ENCODE data around the gene TAMALIN. TPM values are rescaled to one million over a fixed set of nuclear protein-coding genes. Genes with fewer than 3 reads are reported as not detected.

Gene TAMALIN
- total RNA-seq (100 to 1,000 TPM in 2 of 5 experiments, 10 to 100 TPM in 2, 1 to 10 TPM in 1; 5.6 to 501 (median 33.7) TPM), polyA plus RNA-seq (1 to 10 TPM; 1.1 to 1.3 TPM), total RNA-seq (300 reads per million, percentile 96 among the genes with 10 or more reads in this experiment)

- H3K4me1 ChIP-seq (ENCODE audit: control insufficient read depth in 2 of 2, insufficient read depth in 2 of 2, low read length in 2 of 2) = peaks cover 0 to 11% of the 10 kb centered on the region in 2 donors
- Mint-ChIP-seq H3K4me1 (peaks cover 6 to 28% (median 20%) of the 10 kb centered on the region in 7 donors), H3K27me3 (peaks cover 0 to 45% (median 0%) of the 10 kb centered on the region in 5 donors), H3K36me3 (peaks cover 0 to 21% (median 7%) of the 10 kb centered on the region in 5 donors), H3K27ac (peak within 1 kb of the TSS; percentile 77 to 98 (median 94)), H3K4me3 (peak within 1 kb of the TSS; percentile 86 to 96 (median 91)), H3K9me3 (no peaks in the 10 kb centered on the region)
- no peaks in the 10 kb centered on the region for H3K27me3 ChIP-seq (ENCODE audit: control insufficient read depth in 2 of 2, insufficient read depth in 2 of 2, low read length in 2 of 2)
- H3K4me3 ChIP-seq (ENCODE audit: low read length) = peak within 1 kb of the TSS; percentile 82
- peak; percentile 81 for ATAC-seq
- CTCF ChIA-PET = interaction anchor here (0.8 to 13.0 kb wide), 3 partner anchors 13 to 79 kb away, joined by 3 to 316 read pairs (median 4); no protein-coding TSS in a partner anchor
- peaks cover 0 to 22% (median 0%) of the 10 kb centered on the region in 3 experiments for H3K36me3 ChIP-seq (ENCODE audit: control insufficient read depth in 2 of 3, insufficient read depth in 3 of 3, low read length in 3 of 3)
- H3K9me3 ChIP-seq (ENCODE audit: control insufficient read depth in 2 of 3, low read length in 3 of 3) = peaks cover 0 to 3% (median 0%) of the 10 kb centered on the region in 3 experiments
- POLR2A ChIA-PET = interaction anchor here (0.7 to 10.3 kb wide), 8 partner anchors 15 to 92 kb away, joined by 3 to 162 read pairs (median 4); partner anchors contain the start of genes ATG101 and NR4A1
- H3K27ac ChIP-seq (ENCODE audit: low read depth, low read length) = peak within 1 kb of the TSS; percentile 92
- DNase-seq = peak; percentile 80 to 87 (median 83)
- intact Hi-C loops (cut with micrococcal nuclease) = loop anchor here (1.0 to 2.0 kb wide), 6 partner anchors 13 to 120 kb away; partner anchors contain the start of genes NR4A1 (in 2 of the 2) and ACVR1B (in 1 of the 2)
These were observed at the start of gene TAMALIN for GRCh38 chr12:52006726-52007157. Gene TAMALIN, plus strand, starts transcription at chr12:52006946. Its CDS starts 74 bp downstream, at chr12:52007020.

- Histone ChIP-seq H3K27me3 (ENCODE audit: control insufficient read depth in 2 of 2, insufficient read depth in 2 of 2, low read length in 2 of 2) (no peaks in the 10 kb centered on the region), H3K9me3 (ENCODE audit: control insufficient read depth in 2 of 3, low read length in 3 of 3) (no peaks in the 10 kb centered on the region), H3K4me3 (ENCODE audit: low read length) (no peak overlapping the region), H3K36me3 (ENCODE audit: control insufficient read depth in 2 of 3, insufficient read depth in 3 of 3, low read length in 3 of 3) (no peaks in the 10 kb centered on the region), H3K4me1 (ENCODE audit: control insufficient read depth in 2 of 2, insufficient read depth in 2 of 2, low read length in 2 of 2) (peaks cover 0 to 20% of the 10 kb centered on the region in 2 donors), H3K27ac (ENCODE audit: low read depth, low read length) (no peak overlapping the region)
- intact Hi-C loops (cut with micrococcal nuclease) = loop anchor here in 1 of 2 donors (10.0 kb wide), 1 partner anchor 134 kb away; no protein-coding TSS in a partner anchor
- Mint-ChIP-seq H3K4me1 (peaks cover 12 to 80% (median 75%) of the 10 kb centered on the region in 7 donors), H3K9me3 (no peaks in the 10 kb centered on the region), H3K27me3 (peaks cover 0 to 17% (median 0%) of the 10 kb centered on the region in 5 donors), H3K4me3 (no peak overlapping the region), H3K27ac (no peak overlapping the region), H3K36me3 (peaks cover 0 to 5% (median 0%) of the 10 kb centered on the region in 5 donors)
- DNase-seq (no peak), ATAC-seq (no peak)
- ChIA-PET POLR2A (no interaction called here), CTCF (no interaction called here)
These were observed 48.2 kb upstream of the TAMALIN start for GRCh38 chr12:51958542-51958941.

GRCh38 chr12:51959211-51959610, 47.5 kb upstream of the TAMALIN start:
- no peaks in the 10 kb centered on the region for H3K9me3 ChIP-seq (ENCODE audit: control insufficient read depth in 2 of 3, low read length in 3 of 3)
- peak overlapping the region in 6 of 9 donors; percentile 44 to 75 (median 70) for H3K27ac Mint-ChIP-seq
- H3K36me3 Mint-ChIP-seq = peaks cover 0 to 5% (median under 1%) of the 10 kb centered on the region in 5 donors
- DNase-seq = no peak
- H3K27me3 Mint-ChIP-seq = peaks cover 0 to 12% (median 0%) of the 10 kb centered on the region in 5 donors
- peak overlapping the region in 1 of 10 donors; percentile 1 for H3K4me3 Mint-ChIP-seq
- peaks cover 6 to 73% (median 68%) of the 10 kb centered on the region in 7 donors for H3K4me1 Mint-ChIP-seq
- H3K9me3 Mint-ChIP-seq = no peaks in the 10 kb centered on the region
- POLR2A ChIA-PET = no interaction called here
- intact Hi-C loops (cut with micrococcal nuclease) = loop anchor here in 1 of 2 donors (10.0 kb wide), 1 partner anchor 134 kb away; no protein-coding TSS in a partner anchor
- H3K27me3 ChIP-seq (ENCODE audit: control insufficient read depth in 2 of 2, insufficient read depth in 2 of 2, low read length in 2 of 2) = no peaks in the 10 kb centered on the region
- H3K4me3 ChIP-seq (ENCODE audit: low read length) = no peak overlapping the region
- no peaks in the 10 kb centered on the region for H3K36me3 ChIP-seq (ENCODE audit: control insufficient read depth in 2 of 3, insufficient read depth in 3 of 3, low read length in 3 of 3)
- CTCF ChIA-PET = interaction anchor here (0.5 kb wide), 1 partner anchor 146 kb away, joined by 4 read pairs; no protein-coding TSS in a partner anchor
- no peak overlapping the region for H3K27ac ChIP-seq (ENCODE audit: low read depth, low read length)
- peaks cover 0 to 16% of the 10 kb centered on the region in 2 donors for H3K4me1 ChIP-seq (ENCODE audit: control insufficient read depth in 2 of 2, insufficient read depth in 2 of 2, low read length in 2 of 2)
- no peak for ATAC-seq

GRCh38 chr12:51959921-51960320, 46.8 kb upstream of the TAMALIN start:
- ChIA-PET CTCF (no interaction called here), POLR2A (no interaction called here)
- ATAC-seq (no peak), DNase-seq (no peak)
- Mint-ChIP-seq H3K36me3 (peaks cover 4 to 5% (median 5%) of the 10 kb centered on the region in 5 donors), H3K27ac (peak overlapping the region in 6 of 9 donors; percentile 32 to 74 (median 60)), H3K27me3 (peaks cover 0 to 8% (median 0%) of the 10 kb centered on the region in 5 donors), H3K4me3 (no peak overlapping the region), H3K9me3 (no peaks in the 10 kb centered on the region), H3K4me1 (peaks cover 5 to 73% (median 61%) of the 10 kb centered on the region in 7 donors)
- H3K27me3 ChIP-seq (ENCODE audit: control insufficient read depth in 2 of 2, insufficient read depth in 2 of 2, low read length in 2 of 2) = no peaks in the 10 kb centered on the region
- H3K9me3 ChIP-seq (ENCODE audit: control insufficient read depth in 2 of 3, low read length in 3 of 3) = no peaks in the 10 kb centered on the region
- no peaks in the 10 kb centered on the region for H3K36me3 ChIP-seq (ENCODE audit: control insufficient read depth in 2 of 3, insufficient read depth in 3 of 3, low read length in 3 of 3)
- intact Hi-C loops (cut with micrococcal nuclease) = loop anchor here in 1 of 2 donors (10.0 kb wide), 1 partner anchor 135 kb away; no protein-coding TSS in a partner anchor
- H3K4me3 ChIP-seq (ENCODE audit: low read length) = no peak overlapping the region
- H3K27ac ChIP-seq (ENCODE audit: low read depth, low read length) = no peak overlapping the region
- peaks cover 0 to 16% of the 10 kb centered on the region in 2 donors for H3K4me1 ChIP-seq (ENCODE audit: control insufficient read depth in 2 of 2, insufficient read depth in 2 of 2, low read length in 2 of 2)

GRCh38 chr12:51960488-51960887, 46.3 kb upstream of the TAMALIN start:
- peak overlapping the region in 3 of 10 donors; percentile 8 to 28 (median 20) for H3K4me3 Mint-ChIP-seq
- Histone ChIP-seq H3K36me3 (ENCODE audit: control insufficient read depth in 2 of 3, insufficient read depth in 3 of 3, low read length in 3 of 3) (no peaks in the 10 kb centered on the region), H3K27me3 (ENCODE audit: control insufficient read depth in 2 of 2, insufficient read depth in 2 of 2, low read length in 2 of 2) (no peaks in the 10 kb centered on the region), H3K9me3 (ENCODE audit: control insufficient read depth in 2 of 3, low read length in 3 of 3) (no peaks in the 10 kb centered on the region), H3K27ac (ENCODE audit: low read depth, low read length) (no peak overlapping the region), H3K4me3 (ENCODE audit: low read length) (no peak overlapping the region), H3K4me1 (ENCODE audit: control insufficient read depth in 2 of 2, insufficient read depth in 2 of 2, low read length in 2 of 2) (peaks cover 0 to 16% of the 10 kb centered on the region in 2 donors)
- H3K4me1 Mint-ChIP-seq = peaks cover 5 to 71% (median 57%) of the 10 kb centered on the region in 7 donors
- ATAC-seq (no peak), DNase-seq (no peak)
- no peaks in the 10 kb centered on the region for H3K9me3 Mint-ChIP-seq
- peaks cover 4 to 7% (median 5%) of the 10 kb centered on the region in 5 donors for H3K36me3 Mint-ChIP-seq
- peaks cover 0 to 9% (median 0%) of the 10 kb centered on the region in 5 donors for H3K27me3 Mint-ChIP-seq
- POLR2A ChIA-PET = no interaction called here
- intact Hi-C loops (cut with micrococcal nuclease) = no loop called here
- CTCF ChIA-PET = interaction anchor here (0.6 to 2.4 kb wide), 2 partner anchors 11 to 14 kb away, joined by 3 to 21 read pairs; no protein-coding TSS in a partner anchor
- peak overlapping the region in 5 of 9 donors; percentile 2 to 40 (median 6) for H3K27ac Mint-ChIP-seq

- Mint-ChIP-seq H3K27ac (peak overlapping the region in 7 of 9 donors; percentile 2 to 82 (median 16)), H3K4me3 (peak overlapping the region in 3 of 10 donors; percentile 8 to 28 (median 20)), H3K27me3 (peaks cover 0 to 9% (median 0%) of the 10 kb centered on the region in 5 donors), H3K4me1 (peaks cover 5 to 71% (median 57%) of the 10 kb centered on the region in 7 donors), H3K9me3 (no peaks in the 10 kb centered on the region), H3K36me3 (peaks cover 4 to 9% (median 5%) of the 10 kb centered on the region in 5 donors)
- ChIA-PET POLR2A (no interaction called here), CTCF (interaction anchor here (0.6 to 2.4 kb wide), 2 partner anchors 10 to 14 kb away, joined by 3 to 21 read pairs; no protein-coding TSS in a partner anchor)
- DNase-seq (no peak), ATAC-seq (no peak)
- Histone ChIP-seq H3K36me3 (ENCODE audit: control insufficient read depth in 2 of 3, insufficient read depth in 3 of 3, low read length in 3 of 3) (no peaks in the 10 kb centered on the region), H3K9me3 (ENCODE audit: control insufficient read depth in 2 of 3, low read length in 3 of 3) (no peaks in the 10 kb centered on the region), H3K4me3 (ENCODE audit: low read length) (no peak overlapping the region), H3K27ac (ENCODE audit: low read depth, low read length) (no peak overlapping the region), H3K27me3 (ENCODE audit: control insufficient read depth in 2 of 2, insufficient read depth in 2 of 2, low read length in 2 of 2) (no peaks in the 10 kb centered on the region), H3K4me1 (ENCODE audit: control insufficient read depth in 2 of 2, insufficient read depth in 2 of 2, low read length in 2 of 2) (peaks cover 0 to 16% of the 10 kb centered on the region in 2 donors)
- intact Hi-C loops (cut with micrococcal nuclease) = no loop called here
These were observed 45.9 kb upstream of the TAMALIN start for GRCh38 chr12:51960890-51961289.

Data from naive thymus-derived CD4-positive, alpha-beta T cell (primary cell).